Measurements from ENCODE around the gene CCDC57. TPM values are rescaled to one million over a fixed set of nuclear protein-coding genes. Genes with fewer than 3 reads are reported as not detected.

The CCDC57 gene
- total and polyA plus RNA-seq, 2 experiments from 2014 or later, result 15.7 to 29.8 TPM

DNA sequence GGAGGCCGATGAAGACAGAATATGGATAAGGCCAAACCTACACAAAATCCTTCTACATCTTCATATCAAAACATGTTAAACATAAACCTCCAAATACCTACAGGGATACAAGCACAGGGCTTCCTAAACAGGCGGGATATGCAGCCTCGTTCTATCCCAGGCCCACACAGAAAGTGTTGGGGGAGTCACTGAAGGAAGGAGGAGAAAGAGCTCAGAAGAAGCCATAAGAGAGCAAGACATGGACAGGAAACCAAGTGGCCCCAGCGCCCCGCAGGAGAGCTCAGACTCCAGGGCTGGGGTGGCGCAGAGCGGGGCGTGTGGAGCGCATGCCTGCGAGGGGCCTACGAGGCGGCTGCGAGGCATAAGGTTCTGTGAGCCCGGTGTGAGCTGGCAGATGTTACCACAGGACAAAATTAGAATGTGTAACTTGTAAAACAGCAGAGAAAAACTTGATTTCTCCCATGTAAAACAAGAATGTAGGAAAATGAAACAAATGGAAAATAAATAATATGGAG lies 103.6 kb downstream of the CCDC57 start:
- Histone ChIP-seq H3K4me3 (no peak overlapping the region), H3K9me3 (ENCODE audit: low read depth) (no peaks in the 10 kb centered on the region), H2AFZ (no peak overlapping the region), H4K20me1 (ENCODE audit: insufficient read depth, poor library complexity, severe bottlenecking) (no peaks in the 10 kb centered on the region), H3K27me3 (no peaks in the 10 kb centered on the region), H3K79me2 (no peaks in the 10 kb centered on the region), H3K27ac (no peak overlapping the region), H3K4me2 (no peak overlapping the region), H3K9me2 (replicated peaks; ENCODE audit: insufficient read depth) (no peaks in the 10 kb centered on the region), H3K4me1 (ENCODE audit: insufficient read depth) (peaks cover 32% of the 10 kb centered on the region), H3K36me3 (replicated peaks; ENCODE audit: insufficient read depth, low read depth) (no peaks in the 10 kb centered on the region)
- WGBS (ENCODE audit: low lambda C conversion rate, missing lambda C conversion rate), result 96% methylated on average over 14 of the region's 14 CpGs
- DNase-seq (ENCODE audit: low spot score), result no peak
- no peak for TF ChIP-seq EZH2phosphoT487 (IDR thresholded peaks at IDR 0.05; ENCODE audit: low read depth, severe bottlenecking, unreplicated experiment)
- TF ChIP-seq, protein P1, sequence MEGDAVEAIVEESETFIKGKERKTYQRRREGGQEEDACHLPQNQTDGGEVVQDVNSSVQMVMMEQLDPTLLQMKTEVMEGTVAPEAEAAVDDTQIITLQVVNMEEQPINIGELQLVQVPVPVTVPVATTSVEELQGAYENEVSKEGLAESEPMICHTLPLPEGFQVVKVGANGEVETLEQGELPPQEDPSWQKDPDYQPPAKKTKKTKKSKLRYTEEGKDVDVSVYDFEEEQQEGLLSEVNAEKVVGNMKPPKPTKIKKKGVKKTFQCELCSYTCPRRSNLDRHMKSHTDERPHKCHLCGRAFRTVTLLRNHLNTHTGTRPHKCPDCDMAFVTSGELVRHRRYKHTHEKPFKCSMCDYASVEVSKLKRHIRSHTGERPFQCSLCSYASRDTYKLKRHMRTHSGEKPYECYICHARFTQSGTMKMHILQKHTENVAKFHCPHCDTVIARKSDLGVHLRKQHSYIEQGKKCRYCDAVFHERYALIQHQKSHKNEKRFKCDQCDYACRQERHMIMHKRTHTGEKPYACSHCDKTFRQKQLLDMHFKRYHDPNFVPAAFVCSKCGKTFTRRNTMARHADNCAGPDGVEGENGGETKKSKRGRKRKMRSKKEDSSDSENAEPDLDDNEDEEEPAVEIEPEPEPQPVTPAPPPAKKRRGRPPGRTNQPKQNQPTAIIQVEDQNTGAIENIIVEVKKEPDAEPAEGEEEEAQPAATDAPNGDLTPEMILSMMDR (IDR thresholded peaks at IDR 0.05; ENCODE audit: poor library complexity), result no peak
- no peak for TF ChIP-seq EZH2 (IDR thresholded peaks at IDR 0.05; ENCODE audit: borderline replicate concordance)

DNA sequence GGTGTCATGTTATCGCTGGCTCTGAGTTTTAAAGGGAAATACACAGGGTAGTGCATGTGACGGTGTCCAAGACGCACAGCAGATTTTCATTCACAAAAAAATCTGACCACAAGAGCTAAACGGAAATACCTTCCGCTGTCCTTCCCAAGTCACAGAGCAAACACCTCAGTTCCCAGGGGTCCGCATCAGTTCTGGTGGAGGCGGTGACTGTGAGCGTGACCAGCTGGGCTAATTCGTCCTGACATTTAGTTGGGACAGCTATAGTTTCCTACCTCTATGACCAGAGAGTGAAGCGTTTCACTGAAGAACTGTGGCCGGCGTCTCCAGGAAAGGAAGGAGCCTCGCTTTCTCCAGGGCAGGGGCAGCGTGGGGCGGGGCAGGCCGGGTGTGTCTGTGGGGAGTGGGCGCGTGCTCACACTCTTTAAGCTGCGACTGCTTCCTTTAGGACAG lies 104.1 kb downstream of the CCDC57 start:
- no peaks in the 10 kb centered on the region for H3K9me3 ChIP-seq (ENCODE audit: low read depth)
- no peaks in the 10 kb centered on the region for H3K36me3 ChIP-seq (replicated peaks; ENCODE audit: insufficient read depth, low read depth)
- DNase-seq (ENCODE audit: low spot score), result no peak
- no peaks in the 10 kb centered on the region for H3K9me2 ChIP-seq (replicated peaks; ENCODE audit: insufficient read depth)
- WGBS (ENCODE audit: low lambda C conversion rate, missing lambda C conversion rate), result 82% methylated on average over 19 of the region's 19 CpGs
- H3K4me3 ChIP-seq, result no peak overlapping the region
- H4K20me1 ChIP-seq (ENCODE audit: insufficient read depth, poor library complexity, severe bottlenecking), result no peaks in the 10 kb centered on the region
- no peak overlapping the region for H2AFZ ChIP-seq
- no peak overlapping the region for H3K27ac ChIP-seq
- TF ChIP-seq EZH2 (IDR thresholded peaks at IDR 0.05; ENCODE audit: borderline replicate concordance) (no peak), EZH2phosphoT487 (IDR thresholded peaks at IDR 0.05; ENCODE audit: low read depth, severe bottlenecking, unreplicated experiment) (no peak)
- TF ChIP-seq, protein P1 (IDR thresholded peaks at IDR 0.05; ENCODE audit: poor library complexity), result no peak
- H3K79me2 ChIP-seq, result no peaks in the 10 kb centered on the region
- no peak overlapping the region for H3K4me2 ChIP-seq
- H3K27me3 ChIP-seq, result no peaks in the 10 kb centered on the region
- peaks cover 37% of the 10 kb centered on the region for H3K4me1 ChIP-seq (ENCODE audit: insufficient read depth)

DNA sequence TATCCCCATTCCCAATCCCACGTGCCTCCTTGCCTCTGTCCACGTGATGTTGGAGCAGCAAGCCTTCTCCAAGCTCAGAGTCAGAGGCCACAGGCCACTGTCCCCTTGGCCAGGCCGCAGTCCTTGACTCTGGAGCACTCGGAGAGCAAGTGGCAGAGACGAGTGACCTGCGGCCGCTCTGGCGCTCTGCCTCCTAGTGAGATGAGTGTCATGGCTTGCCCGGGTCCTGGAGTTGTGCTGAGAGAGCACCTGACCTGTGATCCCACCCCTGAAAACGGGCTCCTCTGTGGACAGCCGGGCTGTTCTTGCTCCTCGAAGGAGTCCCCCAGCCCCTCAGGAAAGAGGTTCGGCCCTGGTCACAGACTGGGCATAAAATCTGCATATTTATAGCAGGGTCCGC lies 104.6 kb downstream of the CCDC57 start:
- Histone ChIP-seq H3K27me3 (no peaks in the 10 kb centered on the region), H3K79me2 (no peaks in the 10 kb centered on the region), H4K20me1 (ENCODE audit: insufficient read depth, poor library complexity, severe bottlenecking) (no peaks in the 10 kb centered on the region), H3K4me1 (ENCODE audit: insufficient read depth) (peaks cover 42% of the 10 kb centered on the region), H3K9me2 (replicated peaks; ENCODE audit: insufficient read depth) (no peaks in the 10 kb centered on the region), H2AFZ (no peak overlapping the region), H3K27ac (no peak overlapping the region), H3K4me2 (no peak overlapping the region), H3K36me3 (replicated peaks; ENCODE audit: insufficient read depth, low read depth) (no peaks in the 10 kb centered on the region), H3K9me3 (ENCODE audit: low read depth) (no peaks in the 10 kb centered on the region), H3K4me3 (no peak overlapping the region)
- WGBS (ENCODE audit: low lambda C conversion rate, missing lambda C conversion rate), result 89% methylated on average over 14 of the region's 14 CpGs
- DNase-seq (ENCODE audit: low spot score), result peak; percentile 5
- no peak for TF ChIP-seq EZH2phosphoT487 (IDR thresholded peaks at IDR 0.05; ENCODE audit: low read depth, severe bottlenecking, unreplicated experiment)
- TF ChIP-seq EZH2 (IDR thresholded peaks at IDR 0.05; ENCODE audit: borderline replicate concordance), result no peak
- TF ChIP-seq, protein P1 (IDR thresholded peaks at IDR 0.05; ENCODE audit: poor library complexity), result no peak

All from hepatocyte (in vitro differentiated cells).